ENCODE measurements around the gene SAP130.
A peak's percentile ranks its signal among the peaks of the same experiment; 100 is the strongest.

Gene SAP130

DNA sequence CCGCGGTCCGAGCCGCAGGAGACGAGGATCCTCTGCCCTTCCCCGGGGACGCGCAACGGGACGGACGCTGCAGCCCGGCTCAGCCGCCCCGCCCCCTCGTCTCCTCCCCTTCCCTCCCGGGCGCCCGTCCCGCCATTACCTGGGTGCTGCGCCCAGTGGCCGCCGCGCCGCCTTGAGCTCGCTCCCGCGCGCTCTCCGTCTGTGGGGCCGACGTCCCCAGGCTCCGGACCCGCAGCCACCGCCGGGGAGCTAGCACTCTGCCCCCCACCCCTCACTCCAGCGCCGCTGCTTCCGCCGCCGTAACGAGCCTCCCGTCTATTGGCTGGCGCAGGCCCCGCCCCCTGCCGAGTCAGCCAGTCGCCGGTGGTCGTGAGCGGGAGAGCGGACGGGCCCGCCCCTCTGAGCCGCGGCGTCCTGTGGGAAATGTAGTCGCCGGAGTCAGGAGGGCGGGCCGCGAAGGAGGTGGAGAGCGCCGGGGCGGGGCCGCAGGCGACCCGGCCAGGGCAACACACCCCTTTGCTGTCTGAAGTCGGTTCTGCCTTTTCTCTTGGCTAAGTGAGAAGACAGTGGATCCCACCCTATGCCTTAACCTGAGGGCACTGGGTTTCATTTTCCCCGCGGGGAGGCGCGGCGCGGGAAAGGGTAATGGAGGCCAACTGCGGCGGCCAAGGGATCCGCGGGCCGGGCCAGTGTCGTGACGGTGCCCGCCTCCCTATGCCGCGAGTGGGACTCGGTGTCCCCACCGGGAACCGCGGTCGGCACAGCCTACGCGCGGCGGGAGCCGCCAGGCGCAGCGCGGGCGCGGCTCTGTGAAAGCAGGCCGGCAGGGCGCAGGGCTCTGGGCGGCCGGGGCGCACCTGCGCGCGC is at the start of gene SAP130:
Gene SAP130 (minus strand): TSS at position 259 of the 867 bp plus-strand sequence. CDS start 1,767 bp downstream, outside the sequence.
- peak; percentile 84 for DNase-seq

DNA sequence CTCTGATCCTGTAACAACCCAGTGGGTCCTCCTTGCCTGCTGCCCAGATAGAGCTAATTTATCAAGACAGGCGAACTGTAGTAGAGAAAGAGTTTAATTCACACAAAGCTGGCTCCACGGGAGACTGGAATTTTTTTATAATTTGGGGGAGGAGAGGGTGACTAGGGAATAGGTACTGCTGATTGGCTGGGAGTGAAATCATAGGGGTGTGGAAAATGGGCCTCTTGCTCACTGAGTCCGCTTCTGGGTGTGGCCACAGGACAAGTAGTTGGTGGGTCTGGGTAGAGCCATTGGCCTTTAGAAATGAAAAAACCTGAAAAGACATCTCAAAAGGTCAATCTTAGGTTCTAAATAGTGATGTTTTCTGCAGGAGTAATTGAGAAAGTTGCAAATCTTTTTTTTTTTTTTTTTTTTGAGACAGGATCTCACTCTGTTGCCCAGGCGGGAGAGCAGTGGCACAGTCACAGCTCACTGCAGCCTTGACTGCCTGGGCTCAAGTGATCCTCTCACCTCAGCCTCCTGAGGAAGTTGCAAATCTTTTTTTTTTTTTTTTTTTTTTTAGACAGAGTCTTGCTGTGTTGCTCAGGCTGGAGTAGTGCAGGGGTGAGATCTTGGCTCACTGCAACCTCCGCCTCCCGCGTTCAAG is 48.7 kb upstream of the SAP130 start:
- DNase-seq, result no peak

DNA sequence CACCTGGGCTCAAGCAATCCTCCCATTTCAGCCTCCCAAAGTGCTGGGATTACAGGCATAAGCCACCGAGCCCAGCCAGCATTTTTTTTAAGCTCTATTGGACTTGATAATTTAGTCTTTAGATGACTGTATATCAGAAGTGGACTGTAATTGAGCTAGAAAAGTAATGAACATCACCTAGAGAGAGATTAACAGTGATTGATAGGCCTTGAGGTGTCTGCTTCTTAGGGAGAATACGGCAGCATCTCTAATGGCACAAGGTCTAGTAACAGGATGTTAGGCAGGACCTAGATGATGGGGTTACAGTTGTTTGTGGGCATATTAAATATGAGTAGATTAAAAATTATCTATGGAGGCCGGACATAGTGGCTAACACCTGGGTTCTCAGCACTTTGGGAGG is 45.4 kb upstream of the SAP130 start:
- no peak for DNase-seq

DNA sequence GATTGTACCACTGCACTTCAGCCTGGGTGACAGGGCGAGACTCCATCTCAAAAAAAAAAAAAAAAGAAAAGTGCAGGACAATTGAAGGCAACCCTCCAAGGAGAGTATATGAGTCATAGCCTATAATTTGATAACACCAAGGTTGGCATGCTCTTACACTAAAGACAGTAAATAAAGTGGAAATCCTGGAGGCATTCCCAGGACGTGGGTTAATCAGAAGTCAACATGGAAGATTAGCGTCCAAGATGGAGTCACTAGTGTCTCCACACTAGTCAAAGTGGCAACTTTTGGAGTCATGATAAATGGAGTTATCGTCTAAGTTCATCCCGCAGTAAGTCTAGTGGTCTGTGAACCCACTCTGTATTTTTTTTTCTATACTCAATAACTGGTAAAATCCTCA is 41.9 kb upstream of the SAP130 start:
- no peak for DNase-seq

DNA sequence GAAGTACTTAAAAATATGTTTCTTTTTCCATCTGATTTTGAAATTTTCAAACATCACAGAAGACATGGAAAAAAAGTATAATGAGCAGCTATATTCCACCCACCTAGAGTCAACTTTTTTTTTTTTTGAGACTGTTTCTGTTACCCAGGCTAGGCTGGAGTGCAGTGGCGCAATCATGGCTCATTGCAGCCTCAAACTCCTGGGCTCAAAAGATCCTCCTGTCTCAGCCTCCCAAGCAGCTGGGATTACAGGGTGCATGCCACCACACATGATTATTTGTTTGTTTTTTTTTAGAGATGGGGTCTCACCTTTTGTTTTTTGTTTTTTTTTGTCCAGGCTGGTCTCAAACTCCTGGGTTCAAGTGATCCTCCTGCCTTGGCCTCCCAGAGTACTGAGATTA is 36.5 kb upstream of the SAP130 start:
- no peak for DNase-seq

DNA sequence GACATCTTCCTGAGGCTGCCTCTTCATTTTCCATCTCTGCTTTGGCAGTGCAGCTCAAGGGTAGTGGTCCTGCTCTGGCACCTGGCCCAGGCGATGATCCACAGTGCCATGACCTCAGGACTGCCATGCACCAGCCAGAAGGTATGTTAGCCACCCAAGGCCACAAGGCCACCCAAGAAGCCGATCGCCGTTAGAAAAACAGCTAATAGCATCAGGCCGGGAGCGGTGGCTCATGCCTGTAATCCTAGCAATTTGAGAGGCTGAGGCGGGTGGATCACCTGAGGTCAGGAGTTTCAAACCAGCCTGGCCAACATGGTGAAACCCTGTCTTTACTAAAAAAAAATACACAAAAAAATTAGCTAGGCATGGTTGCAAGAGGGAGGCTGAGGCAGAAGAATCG is 34.7 kb upstream of the SAP130 start:
- no peak for DNase-seq

DNA sequence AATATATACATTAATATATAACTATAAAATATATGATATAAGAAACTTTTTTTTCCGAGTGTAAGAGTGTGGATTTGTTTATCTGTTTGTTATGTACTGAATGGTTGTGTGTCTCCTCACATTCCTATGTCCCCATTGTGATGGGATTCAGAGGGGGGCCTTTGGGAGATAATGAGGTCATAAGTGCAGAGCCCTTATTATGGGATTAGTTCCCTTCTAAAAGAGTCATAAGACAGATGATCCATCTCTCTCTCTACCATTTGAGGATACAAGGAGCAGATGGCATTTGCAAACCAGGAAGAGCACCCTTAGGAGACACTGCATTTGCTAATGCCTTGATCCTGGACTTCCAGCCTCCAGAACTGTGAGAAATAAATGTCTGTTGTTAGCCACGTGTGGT is 30.3 kb upstream of the SAP130 start:
- no peak for DNase-seq

DNA sequence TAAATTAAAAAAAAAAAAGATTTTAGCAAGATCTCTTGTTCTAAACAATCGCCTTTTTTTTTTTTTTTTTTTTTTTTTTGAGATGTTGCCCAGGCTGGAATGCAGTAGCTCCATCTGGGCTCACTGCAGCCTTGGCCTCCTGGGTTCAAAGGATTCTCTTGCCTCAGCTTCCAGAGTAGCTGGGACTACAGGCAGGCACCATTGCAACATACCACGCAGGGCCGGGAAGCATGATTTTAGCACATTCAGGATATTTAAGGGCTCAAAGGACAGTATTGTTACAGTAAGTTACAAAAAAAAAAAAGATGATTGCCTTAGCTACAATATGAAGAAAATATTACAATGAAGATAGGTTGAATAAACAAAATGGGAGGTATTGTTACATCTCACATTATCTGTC is 29.5 kb upstream of the SAP130 start:
- no peak for DNase-seq

DNA sequence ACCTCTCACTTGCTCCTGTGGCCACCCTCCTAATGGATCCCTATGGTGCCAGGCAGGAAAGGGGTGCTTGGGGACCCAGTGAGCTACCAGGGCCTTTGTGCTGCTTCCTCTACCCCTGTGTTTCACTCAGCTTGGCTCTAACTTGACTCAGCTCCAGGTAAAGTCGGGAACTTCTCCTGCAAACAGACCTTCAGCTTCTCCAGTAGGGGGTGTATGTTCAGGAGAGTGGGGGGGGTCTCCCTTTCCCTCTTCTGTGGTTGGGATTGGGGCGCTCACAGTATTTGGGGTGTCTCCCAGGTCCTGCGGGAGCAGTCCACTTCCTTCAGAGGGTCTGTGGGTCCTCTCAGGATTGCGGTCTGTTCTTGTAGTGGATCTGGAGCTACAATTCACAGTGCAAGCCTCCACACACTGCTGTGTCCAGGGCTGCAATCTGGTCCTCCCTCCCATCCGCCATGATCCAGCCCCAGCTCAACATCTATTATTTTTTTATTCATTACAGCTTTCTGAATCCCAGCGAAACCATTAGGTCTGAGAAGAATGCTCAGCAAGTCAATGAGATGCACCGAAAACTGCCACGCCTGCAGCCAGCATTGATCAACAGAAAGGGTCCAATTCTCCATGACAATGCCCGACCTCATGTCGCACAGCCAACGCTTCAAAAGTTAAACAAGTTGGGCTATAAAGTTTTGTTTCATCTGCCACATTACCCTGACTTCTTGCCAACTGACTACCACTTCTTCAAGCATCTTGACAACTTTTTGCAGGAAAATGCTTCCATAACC is 26.4 kb upstream of the SAP130 start:
- no peak for DNase-seq

DNA sequence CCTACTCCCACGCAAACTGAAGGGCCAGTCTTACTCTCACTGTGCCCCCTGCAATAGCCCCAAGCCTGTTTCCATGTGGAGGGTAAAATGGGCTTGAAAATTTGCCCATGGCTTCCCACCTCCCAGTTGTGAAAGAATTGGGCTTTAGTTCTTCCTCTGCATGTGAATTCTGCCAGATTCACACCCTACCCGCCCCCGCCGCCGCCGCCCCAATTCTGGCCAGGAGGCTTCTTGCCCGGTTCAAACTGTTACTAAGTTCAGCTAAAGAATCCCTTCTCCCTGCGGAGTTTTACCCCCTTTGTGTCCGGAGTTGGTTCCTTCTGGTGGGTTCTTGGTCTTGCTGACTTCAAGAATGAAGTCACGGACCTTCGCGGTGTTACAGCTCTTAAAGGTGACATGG is 25.5 kb upstream of the SAP130 start:
- no peak for DNase-seq

DNA sequence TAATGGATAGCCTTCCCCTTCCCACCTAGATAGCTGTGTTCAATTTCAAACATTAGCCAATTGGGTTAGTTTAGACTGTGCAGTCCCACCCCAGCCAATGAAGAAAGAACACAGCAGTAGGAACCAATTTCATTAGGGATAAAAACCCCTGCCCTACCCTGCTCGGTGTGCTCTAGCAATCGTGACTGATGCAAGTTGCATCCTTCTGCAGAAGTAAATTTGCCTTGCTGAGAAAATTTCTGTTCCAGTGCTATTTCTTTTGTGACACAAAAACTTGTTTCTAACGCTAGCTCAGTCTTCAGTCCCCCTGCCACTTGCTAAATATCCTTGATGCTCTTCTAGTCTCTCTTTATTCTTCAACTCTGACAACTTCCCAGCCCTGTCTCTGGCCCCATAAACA is 15.2 kb upstream of the SAP130 start:
- DNase-seq, result no peak

DNA sequence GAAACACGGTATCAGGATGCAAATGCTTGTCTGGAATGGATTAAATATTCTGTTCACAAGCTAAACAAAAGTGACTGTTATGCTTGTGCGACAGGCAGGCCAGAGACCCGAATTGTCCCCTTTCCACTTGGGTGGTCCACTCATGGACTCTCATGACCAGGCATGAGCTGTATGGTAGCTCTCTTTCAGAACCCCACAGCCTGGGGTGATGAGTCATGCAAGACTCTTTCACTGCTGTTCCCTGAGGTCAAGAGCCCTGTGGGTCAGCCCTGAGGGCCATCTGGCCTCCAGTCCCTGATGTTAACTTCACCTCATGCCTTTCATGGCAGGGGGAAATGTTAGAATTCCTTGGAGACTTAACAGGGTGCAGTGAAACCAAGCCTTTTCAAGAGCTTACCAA is 13.7 kb upstream of the SAP130 start:
- no peak for DNase-seq

DNA sequence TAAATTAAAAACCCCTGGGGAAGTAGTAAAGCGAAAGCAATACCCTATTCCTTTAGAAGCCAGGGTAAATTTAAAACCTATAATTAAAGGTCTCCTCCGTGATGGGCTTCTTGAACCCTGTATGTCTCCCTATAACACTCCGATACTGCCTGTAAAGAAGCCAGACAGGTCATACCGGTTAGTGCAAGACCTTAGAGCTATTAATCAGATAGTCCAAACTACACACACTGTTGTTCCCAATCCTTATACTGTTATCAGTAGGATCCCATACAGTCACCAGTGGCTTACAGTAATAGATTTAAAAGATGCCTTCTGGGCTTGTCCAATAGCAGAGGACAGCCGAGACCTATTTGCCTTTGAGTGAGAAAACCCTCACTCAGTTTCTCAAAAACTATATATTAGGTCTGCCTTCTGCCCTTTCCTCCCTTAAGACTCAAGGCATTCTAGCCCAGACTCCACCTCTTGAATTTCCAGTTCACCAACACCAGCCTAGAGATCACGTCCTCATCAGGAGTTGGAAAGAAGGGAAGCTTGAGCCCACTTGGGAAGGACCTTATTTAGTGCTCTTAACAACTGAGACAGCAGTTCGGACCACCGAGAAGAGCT is 12.4 kb upstream of the SAP130 start:
- no peak for DNase-seq

DNA sequence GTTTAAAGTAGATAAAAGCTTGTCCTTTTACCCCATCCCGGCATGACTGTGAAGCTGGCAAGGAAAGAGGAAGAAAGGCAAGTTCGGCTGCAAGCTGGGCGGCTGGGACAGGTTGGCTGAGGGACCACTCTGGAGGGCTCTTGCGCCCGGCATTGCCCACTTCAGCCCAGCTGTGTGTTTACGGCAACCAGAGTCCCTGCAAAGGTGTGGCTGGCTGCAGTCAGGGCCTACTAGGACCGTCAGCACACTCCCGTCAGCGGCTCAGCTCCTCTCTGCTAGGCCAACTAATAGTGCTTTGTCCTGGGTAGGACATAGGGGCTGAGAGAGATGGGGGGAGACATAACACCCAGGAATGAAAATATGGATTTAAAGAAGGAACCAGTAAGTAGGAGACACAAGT is 11.7 kb upstream of the SAP130 start:
- DNase-seq, result no peak

DNA sequence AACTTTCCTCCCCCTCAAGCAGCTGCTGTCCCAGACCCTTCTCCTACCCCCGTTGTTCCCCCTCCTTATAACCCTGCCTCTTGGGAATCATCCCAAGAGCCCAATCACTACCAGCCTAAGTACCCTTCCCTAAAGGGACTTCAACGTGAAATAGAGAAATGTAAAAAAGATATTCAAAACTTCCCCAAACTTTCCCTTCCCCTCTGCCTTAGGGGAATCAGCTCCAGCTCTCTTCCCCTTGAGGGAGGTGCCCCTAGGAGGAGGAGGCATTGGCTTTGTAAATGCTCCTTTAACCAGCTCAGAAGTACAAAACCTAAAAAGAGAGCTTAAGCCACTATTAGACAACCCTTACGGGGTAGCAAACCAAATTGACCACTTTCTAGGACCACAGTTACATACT is 10.6 kb upstream of the SAP130 start:
- DNase-seq, result no peak

DNA sequence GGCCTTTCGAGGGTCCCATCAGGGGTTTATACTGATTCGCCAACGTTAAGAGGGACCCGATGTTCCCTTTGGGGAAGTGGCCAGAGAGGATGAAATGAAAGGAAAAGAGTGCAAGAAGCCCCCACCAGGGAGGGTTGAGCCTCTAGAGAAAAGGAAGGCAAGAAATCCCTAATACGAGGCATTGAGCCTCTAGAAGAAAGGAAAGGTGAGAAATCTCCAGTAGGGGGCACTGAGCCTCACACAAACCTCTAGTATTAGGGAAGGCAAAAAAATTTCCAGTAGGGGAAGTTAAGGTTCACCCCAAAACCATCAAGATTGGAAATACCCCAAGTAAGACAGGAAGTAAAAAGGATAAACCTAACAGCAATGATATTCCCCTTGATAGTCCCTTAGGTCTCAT is 9.8 kb upstream of the SAP130 start:
- no peak for DNase-seq

DNA sequence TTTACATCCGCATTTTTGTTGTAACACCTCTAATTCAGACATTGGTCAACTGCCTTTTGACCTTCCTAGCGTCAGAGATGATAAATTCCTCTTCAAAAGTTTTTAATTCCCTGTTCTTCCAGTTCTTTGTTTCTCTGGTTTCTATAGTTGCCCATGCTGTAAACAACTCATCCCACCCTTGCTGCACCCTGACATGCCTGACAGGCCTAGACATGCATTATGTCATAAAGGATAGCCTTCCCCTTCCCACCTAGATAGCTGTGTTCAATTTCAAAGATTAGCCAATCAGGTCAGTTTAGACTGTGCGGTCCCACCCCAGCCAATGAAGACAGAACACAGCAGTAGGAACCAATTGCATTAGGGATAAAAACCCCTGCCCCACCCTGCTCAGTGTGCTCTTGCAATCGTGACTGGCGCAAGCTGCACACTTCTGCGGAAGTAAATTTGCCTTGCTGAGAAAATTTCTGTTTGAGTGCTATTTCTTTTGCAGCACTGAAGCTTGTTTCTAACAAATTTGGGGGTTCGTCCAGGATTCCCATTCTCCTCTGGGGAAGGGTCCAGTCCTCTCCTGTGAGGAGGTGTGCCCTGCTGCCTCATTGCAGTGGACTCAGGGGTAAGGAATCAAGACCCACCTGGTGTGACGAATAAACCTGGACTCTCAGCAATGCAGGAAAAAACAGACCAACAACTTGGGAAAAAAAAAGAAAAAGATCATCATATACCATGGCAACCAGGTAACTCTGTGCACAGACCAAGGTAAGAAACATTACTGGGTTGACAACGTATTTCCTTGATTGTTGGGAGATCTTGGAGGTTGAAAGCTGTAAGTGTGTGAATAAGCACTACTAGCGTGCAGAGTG is 9.1 kb upstream of the SAP130 start:
- DNase-seq, result no peak

DNA sequence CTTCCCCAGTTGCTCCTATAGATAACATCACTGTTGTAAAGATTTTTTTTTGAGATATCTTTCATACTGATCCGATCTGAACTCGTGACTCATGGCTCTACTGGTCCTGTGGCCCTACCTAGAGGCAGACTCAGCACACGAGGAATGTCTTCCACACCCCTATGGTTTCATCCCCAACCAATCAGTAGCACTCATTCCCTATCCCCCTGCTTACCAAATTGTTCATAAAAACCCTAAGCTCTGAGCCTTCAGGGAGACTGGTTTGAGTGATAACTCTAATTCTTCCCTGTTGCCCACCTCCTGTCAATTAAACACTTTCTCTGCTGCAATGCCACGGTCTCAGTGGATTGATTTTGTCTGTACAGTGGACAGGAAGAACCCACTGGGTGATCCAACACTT is 4.2 kb upstream of the SAP130 start:
- no peak for DNase-seq

DNA sequence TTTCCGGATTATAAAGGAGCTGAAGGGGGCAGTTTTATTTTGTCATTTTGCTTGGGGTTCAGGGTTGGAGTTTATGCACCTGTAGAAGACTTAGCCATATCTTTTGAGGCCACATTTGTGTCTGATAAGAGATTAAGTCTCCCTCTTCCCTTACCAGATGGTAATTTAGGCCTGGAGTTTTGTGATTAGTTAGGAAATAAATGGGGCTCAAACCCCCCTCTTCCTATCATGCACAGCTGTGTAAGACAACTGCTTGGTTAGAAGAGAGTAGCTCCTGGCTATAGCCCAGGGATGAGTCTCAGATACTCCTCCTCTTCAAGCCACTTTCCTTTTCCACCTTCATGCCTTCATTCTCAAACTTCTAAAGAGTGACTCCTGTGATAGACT is 802 bp upstream of the SAP130 start:
- no peak for DNase-seq

DNA sequence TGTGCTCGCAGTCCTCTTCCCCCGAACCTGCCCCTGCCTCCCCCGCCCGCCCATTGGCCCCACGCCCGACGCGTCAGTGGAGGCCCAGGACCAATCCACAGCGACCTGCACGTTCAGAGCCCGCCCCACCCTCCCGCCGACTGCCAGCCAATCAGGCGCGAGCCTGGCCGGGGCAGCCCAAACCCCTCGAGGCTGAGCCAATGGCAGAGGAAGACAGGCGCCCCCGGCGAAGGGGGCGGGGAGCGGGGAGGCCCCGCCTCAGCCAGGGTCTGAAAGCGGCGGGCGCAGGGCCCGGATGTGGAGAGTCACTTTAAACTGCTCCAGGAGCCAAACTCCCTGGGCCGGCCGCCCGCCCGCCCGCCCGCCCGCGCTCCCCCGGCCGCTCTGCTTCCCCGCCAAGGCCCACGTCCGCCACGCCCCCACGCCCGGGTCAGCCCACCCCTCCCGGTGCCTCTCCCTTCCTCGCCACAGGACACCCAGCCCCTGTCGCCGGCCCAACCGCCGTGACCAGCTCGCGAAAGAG is 520 bp downstream of the SAP130 start:
- DNase-seq, result peak; percentile 83

DNA sequence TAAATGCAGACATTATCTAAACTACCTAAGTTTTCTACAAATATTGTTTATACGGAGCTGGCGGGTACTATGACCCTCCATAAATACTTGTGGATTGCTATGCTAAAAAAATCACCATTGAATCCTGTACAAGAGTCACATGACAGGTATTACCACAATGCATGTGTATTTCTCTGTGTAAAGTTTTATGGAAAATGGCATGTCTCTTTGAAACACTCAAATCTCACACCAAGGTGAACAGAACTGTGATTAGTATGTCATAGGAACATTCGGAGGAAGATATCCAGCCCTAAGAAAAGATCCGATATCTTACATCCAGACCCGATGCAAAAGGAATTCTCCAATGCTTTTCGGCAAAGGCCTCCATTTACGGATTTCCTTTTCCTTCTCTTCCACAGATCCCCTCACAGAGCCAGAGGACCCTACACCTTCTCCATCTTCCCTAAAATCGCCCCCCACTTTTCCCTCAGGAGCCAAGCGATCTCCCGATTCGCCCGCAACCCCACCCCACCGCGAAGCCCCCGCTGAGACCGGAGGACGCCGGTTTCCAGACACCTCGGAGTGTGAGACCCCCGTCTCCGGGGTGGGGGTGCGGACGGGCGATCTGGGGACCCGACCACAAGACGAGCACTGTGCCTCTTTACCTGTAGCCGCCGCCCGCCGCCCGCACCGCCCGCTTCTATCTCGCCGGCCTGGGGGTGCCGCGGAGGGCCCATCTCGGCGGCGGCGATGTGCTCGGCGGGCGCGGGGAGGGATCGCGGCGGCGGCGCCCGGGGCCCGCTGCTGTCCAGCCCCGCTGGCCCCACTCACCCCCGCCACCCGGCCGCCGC is 1.2 kb downstream of the SAP130 start:
- no peak for DNase-seq
